ENCODE measurements around the gene SLC23A3. TPM values are rescaled to one million over a fixed set of nuclear protein-coding genes. Genes with fewer than 3 reads are reported as not detected.

Gene SLC23A3
- total and polyA plus RNA-seq, 10 of the 15 experiments (the other 5 are each of a cell fraction or from before 2014, with no cell fraction given): 0.07 to 1.0 (median 0.40) TPM; not detected in 1

DNA sequence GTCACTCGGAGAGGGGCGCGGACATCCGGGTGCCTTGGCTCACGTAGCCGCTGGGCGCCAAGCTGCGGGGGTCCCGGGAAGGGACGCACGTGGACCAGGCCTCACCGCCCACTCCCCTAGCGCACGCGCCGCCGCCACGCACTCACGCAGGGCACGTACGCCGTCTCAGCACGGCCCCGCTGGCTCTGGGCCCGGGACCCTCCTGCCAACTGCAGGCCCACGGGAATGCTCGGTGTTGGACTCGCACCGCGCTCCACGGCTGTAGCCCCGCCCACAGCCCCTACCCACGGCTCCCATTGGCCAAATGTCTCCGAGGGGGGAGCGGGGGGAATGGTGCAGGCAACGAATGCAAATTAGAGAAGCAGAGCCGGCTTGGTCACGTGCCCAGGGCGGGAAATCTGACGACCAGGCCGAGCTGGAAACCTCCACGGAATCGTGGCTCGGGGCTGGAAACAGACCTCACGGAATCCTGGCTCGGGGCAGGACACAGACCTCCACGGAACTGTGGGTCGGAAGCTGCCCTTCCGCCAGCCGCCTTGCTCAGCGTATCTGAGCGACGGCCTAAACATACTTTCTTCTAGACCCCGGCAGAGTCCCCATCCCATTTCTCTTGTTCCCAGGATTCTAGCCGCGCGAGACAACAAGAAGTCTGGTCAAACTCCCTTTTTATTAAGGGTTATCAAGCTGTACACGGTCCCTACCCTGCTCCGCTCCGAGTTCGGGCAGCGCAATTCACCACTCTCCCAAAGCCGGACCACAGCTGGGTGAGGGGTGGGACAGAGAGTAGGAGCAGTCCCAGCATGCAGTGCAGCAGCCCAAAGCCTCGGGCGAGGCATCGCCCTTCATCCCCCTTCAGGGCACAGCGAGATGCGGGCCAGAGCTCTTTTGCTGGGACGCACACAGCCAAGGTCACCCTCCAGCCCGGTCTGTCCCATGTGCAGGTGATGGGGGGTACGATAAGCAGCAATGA lies 49.2 kb upstream of the SLC23A3 start, which contains the start of gene ABCB6 (continued):
- TF ChIP-seq SMAD1 (IDR thresholded peaks at IDR 0.05; ENCODE audit: low read depth, partially characterized antibody) (no peak), FOS (IDR thresholded peaks at IDR 0.05; ENCODE audit: borderline replicate concordance, extremely low read depth, insufficient read length) (no peak), MYB (IDR thresholded peaks at IDR 0.05; ENCODE audit: borderline replicate concordance, low read depth, low read length) (no peak), SMARCA5 (IDR thresholded peaks at IDR 0.05) (peak; percentile 49), MEF2B (IDR thresholded peaks at IDR 0.05; ENCODE audit: partially characterized antibody, poor library complexity, severe bottlenecking) (peak; percentile 27), ZNF384 (IDR thresholded peaks at IDR 0.05; ENCODE audit: borderline replicate concordance, low read depth, low read length) (no peak), ASH2L (IDR thresholded peaks at IDR 0.05; ENCODE audit: borderline replicate concordance, low read depth) (no peak), FOXK2 (IDR thresholded peaks at IDR 0.05) (0 out of 2 replicates have a peak, but pooled peaks have one; percentile 5), TCF3 (IDR thresholded peaks at IDR 0.05; ENCODE audit: borderline replicate concordance, insufficient read depth, low read depth, low read length) (no peak), SPI1 (IDR thresholded peaks at IDR 0.05; ENCODE audit: borderline replicate concordance, insufficient read depth, low read depth, low read length) (no peak), RAD21 (IDR thresholded peaks at IDR 0.05; ENCODE audit: insufficient read depth, low read depth, low read length) (no peak), TARDBP (IDR thresholded peaks at IDR 0.05; ENCODE audit: borderline replicate concordance) (no peak), SMC3 (IDR thresholded peaks at IDR 0.05; ENCODE audit: borderline replicate concordance, low read length) (no peak), BRCA1 (IDR thresholded peaks at IDR 0.05; ENCODE audit: low read depth, low read length) (no peak), EGR1 (IDR thresholded peaks at IDR 0.05; ENCODE audit: borderline replicate concordance in 1 of 2, low read depth in 2 of 2, low read length in 2 of 2) (peak; percentile 9 to 65; a peak in 1 of 3 replicates), EP300 (IDR thresholded peaks at IDR 0.05; ENCODE audit: borderline replicate concordance in 1 of 2, control insufficient read depth in 1 of 2, low read depth in 2 of 2, low read length in 2 of 2) (no peak)
- TF ChIP-seq, protein P1, sequence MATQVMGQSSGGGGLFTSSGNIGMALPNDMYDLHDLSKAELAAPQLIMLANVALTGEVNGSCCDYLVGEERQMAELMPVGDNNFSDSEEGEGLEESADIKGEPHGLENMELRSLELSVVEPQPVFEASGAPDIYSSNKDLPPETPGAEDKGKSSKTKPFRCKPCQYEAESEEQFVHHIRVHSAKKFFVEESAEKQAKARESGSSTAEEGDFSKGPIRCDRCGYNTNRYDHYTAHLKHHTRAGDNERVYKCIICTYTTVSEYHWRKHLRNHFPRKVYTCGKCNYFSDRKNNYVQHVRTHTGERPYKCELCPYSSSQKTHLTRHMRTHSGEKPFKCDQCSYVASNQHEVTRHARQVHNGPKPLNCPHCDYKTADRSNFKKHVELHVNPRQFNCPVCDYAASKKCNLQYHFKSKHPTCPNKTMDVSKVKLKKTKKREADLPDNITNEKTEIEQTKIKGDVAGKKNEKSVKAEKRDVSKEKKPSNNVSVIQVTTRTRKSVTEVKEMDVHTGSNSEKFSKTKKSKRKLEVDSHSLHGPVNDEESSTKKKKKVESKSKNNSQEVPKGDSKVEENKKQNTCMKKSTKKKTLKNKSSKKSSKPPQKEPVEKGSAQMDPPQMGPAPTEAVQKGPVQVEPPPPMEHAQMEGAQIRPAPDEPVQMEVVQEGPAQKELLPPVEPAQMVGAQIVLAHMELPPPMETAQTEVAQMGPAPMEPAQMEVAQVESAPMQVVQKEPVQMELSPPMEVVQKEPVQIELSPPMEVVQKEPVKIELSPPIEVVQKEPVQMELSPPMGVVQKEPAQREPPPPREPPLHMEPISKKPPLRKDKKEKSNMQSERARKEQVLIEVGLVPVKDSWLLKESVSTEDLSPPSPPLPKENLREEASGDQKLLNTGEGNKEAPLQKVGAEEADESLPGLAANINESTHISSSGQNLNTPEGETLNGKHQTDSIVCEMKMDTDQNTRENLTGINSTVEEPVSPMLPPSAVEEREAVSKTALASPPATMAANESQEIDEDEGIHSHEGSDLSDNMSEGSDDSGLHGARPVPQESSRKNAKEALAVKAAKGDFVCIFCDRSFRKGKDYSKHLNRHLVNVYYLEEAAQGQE (IDR thresholded peaks at IDR 0.05; ENCODE audit: low read depth, low read length): no peak
- TF ChIP-seq, protein P2, sequence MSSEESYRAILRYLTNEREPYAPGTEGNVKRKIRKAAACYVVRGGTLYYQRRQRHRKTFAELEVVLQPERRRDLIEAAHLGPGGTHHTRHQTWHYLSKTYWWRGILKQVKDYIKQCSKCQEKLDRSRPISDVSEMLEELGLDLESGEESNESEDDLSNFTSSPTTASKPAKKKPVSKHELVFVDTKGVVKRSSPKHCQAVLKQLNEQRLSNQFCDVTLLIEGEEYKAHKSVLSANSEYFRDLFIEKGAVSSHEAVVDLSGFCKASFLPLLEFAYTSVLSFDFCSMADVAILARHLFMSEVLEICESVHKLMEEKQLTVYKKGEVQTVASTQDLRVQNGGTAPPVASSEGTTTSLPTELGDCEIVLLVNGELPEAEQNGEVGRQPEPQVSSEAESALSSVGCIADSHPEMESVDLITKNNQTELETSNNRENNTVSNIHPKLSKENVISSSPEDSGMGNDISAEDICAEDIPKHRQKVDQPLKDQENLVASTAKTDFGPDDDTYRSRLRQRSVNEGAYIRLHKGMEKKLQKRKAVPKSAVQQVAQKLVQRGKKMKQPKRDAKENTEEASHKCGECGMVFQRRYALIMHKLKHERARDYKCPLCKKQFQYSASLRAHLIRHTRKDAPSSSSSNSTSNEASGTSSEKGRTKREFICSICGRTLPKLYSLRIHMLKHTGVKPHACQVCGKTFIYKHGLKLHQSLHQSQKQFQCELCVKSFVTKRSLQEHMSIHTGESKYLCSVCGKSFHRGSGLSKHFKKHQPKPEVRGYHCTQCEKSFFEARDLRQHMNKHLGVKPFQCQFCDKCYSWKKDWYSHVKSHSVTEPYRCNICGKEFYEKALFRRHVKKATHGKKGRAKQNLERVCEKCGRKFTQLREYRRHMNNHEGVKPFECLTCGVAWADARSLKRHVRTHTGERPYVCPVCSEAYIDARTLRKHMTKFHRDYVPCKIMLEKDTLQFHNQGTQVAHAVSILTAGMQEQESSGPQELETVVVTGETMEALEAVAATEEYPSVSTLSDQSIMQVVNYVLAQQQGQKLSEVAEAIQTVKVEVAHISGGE (CRISPR knock-in tag; IDR thresholded peaks at IDR 0.05): no peak
- TF ChIP-seq, protein P3, sequence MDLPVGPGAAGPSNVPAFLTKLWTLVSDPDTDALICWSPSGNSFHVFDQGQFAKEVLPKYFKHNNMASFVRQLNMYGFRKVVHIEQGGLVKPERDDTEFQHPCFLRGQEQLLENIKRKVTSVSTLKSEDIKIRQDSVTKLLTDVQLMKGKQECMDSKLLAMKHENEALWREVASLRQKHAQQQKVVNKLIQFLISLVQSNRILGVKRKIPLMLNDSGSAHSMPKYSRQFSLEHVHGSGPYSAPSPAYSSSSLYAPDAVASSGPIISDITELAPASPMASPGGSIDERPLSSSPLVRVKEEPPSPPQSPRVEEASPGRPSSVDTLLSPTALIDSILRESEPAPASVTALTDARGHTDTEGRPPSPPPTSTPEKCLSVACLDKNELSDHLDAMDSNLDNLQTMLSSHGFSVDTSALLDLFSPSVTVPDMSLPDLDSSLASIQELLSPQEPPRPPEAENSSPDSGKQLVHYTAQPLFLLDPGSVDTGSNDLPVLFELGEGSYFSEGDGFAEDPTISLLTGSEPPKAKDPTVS (IDR thresholded peaks at IDR 0.05; ENCODE audit: low read depth, low read length): no peak
